OCI-LY1 (cell line): ENCODE measurements around the gene TBX5.

Source experiments
- H2AFZ ChIP-seq: fragments of 200-600 bp; sonication (generic), shearing (Covaris generic); 2 replicates; pipeline ENCODE4 v1.6.0; 2014; ENCODE audit warnings: antibody characterized with exemption, mild to moderate bottlenecking, low read length
- H3F3A ChIP-seq: fragments of 200-600 bp; sonication (generic), shearing (Covaris generic); 2 replicates; pipeline ENCODE4 v1.6.0; 2014; ENCODE audit warnings: mild to moderate bottlenecking, antibody characterized with exemption, low read length, moderate library complexity; ENCODE audit not compliant: insufficient read depth
- H3K27ac ChIP-seq: fragments of 200-600 bp; sonication (generic); 2 replicates; pipeline ENCODE4 v1.5.1; 2014; ENCODE audit warnings: low read length, mixed run types, mild to moderate bottlenecking, low read depth; ENCODE audit not compliant: poor library complexity, severe bottlenecking
- H3K27me3 ChIP-seq: fragments of 200-600 bp; sonication (generic); 2 replicates; pipeline ENCODE4 v1.6.0; 2014; ENCODE audit warnings: antibody characterized with exemption, mild to moderate bottlenecking, low read length, moderate library complexity; ENCODE audit not compliant: insufficient read depth
- H3K36me3 ChIP-seq: fragments of 200-600 bp; sonication (generic); 2 replicates; pipeline ENCODE4 v1.6.1; 2014; ENCODE audit warnings: mild to moderate bottlenecking, antibody characterized with exemption, low read length, moderate library complexity, mixed read lengths; ENCODE audit not compliant: insufficient read depth
- H3K4me1 ChIP-seq: fragments of 200-600 bp; sonication (generic); 2 replicates; pipeline ENCODE4 v1.5.1; 2014; ENCODE audit warnings: mild to moderate bottlenecking, low read length, moderate library complexity; ENCODE audit not compliant: insufficient read depth, severe bottlenecking
- H3K4me2 ChIP-seq: fragments of 200-600 bp; sonication (generic), shearing (Covaris generic); 2 replicates; pipeline ENCODE4 v1.6.1; 2014; ENCODE audit warnings: low read length
- H3K4me3 ChIP-seq: fragments of 200-600 bp; sonication (generic); 2 replicates; pipeline ENCODE4 v1.5.1; 2014; ENCODE audit warnings: low read length, low read depth, mild to moderate bottlenecking, mixed read lengths; ENCODE audit not compliant: poor library complexity, severe bottlenecking
- H3K79me2 ChIP-seq: fragments of 200-600 bp; shearing (Covaris generic); 2 replicates; pipeline ENCODE4 v1.6.1; 2016; ENCODE audit warnings: mixed run types, low read length, mixed read lengths; ENCODE audit not compliant: insufficient read depth
- H3K9ac ChIP-seq: fragments of 200-600 bp; sonication (generic), shearing (Covaris generic); 2 replicates; pipeline ENCODE4 v1.6.1; 2014; ENCODE audit warnings: mild to moderate bottlenecking, low read length, mixed read lengths
- H3K9me2 ChIP-seq: fragments of 200-600 bp; sonication (generic), shearing (Covaris generic); 2 replicates; pipeline ENCODE4 v1.6.1; 2014; ENCODE audit warnings: low read depth, mild to moderate bottlenecking, low read length, mixed read lengths
- H3K9me3 ChIP-seq: fragments of 200-600 bp; shearing (Covaris generic); 2 replicates; pipeline ENCODE4 v1.6.1; 2014; ENCODE audit warnings: low read length, mixed read lengths
- H4K20me1 ChIP-seq: fragments of 200-600 bp; sonication (generic), shearing (Covaris generic); 2 replicates; pipeline ENCODE4 v1.6.0; 2016; ENCODE audit warnings: mild to moderate bottlenecking, low read length; ENCODE audit not compliant: insufficient read depth
- CTCF ChIP-seq: fragments of 200-600 bp; sonication (generic), shearing (Covaris generic); IDR thresholded peaks from 2 replicates; pipeline ENCODE4 v1.5.1; 2017; ENCODE audit warnings: mild to moderate bottlenecking, antibody characterized with exemption, low read length, moderate library complexity, mixed read lengths
- EZH2 ChIP-seq: fragments of 200-600 bp; sonication (generic), shearing (Covaris generic); IDR thresholded peaks from 2 replicates; pipeline ENCODE4 v1.8.0; 2017; ENCODE audit warnings: borderline replicate concordance, mixed run types, mild to moderate bottlenecking, antibody characterized with exemption, low read length, moderate library complexity, mixed read lengths

TBX5 gene

GRCh38 chr12:114415525-114415868 lies 9.6 kb upstream of the TBX5 start:
- Histone ChIP-seq H3F3A (no peaks in the 10 kb centered on the region), H3K4me3 (no peak overlapping the region), H2AFZ (no peak overlapping the region), H3K4me2 (no peak overlapping the region), H3K9me2 (no peaks in the 10 kb centered on the region), H3K4me1 (no peaks in the 10 kb centered on the region), H3K79me2 (no peaks in the 10 kb centered on the region), H3K9me3 (no peaks in the 10 kb centered on the region), H3K36me3 (no peaks in the 10 kb centered on the region), H3K27ac (no peak overlapping the region), H3K27me3 (no peaks in the 10 kb centered on the region; the same call in 1 of the 2 replicates), H4K20me1 (no peaks in the 10 kb centered on the region), H3K9ac (no peak overlapping the region)
- TF ChIP-seq CTCF (no peak), EZH2 (no peak)

GRCh38 chr12:114414866-114415524 lies 9.1 kb upstream of the TBX5 start:
- no peak overlapping the region for H3K27ac ChIP-seq
- H2AFZ ChIP-seq, result no peak overlapping the region
- TF ChIP-seq CTCF (no peak), EZH2 (no peak)
- no peak overlapping the region for H3K9ac ChIP-seq
- no peak overlapping the region for H3K4me2 ChIP-seq
- H3K9me3 ChIP-seq, result no peaks in the 10 kb centered on the region
- H3K27me3 ChIP-seq, result no peaks in the 10 kb centered on the region; the same call in 1 of the 2 replicates
- H3K36me3 ChIP-seq, result no peaks in the 10 kb centered on the region
- no peaks in the 10 kb centered on the region for H3K9me2 ChIP-seq
- no peak overlapping the region for H3K4me3 ChIP-seq
- no peaks in the 10 kb centered on the region for H4K20me1 ChIP-seq
- H3K4me1 ChIP-seq, result no peaks in the 10 kb centered on the region
- no peaks in the 10 kb centered on the region for H3F3A ChIP-seq
- H3K79me2 ChIP-seq, result no peaks in the 10 kb centered on the region

- H3K79me2 ChIP-seq, result no peaks in the 10 kb centered on the region
- H3K4me1 ChIP-seq, result no peaks in the 10 kb centered on the region
- H3K9ac ChIP-seq, result no peak overlapping the region
- H4K20me1 ChIP-seq, result no peaks in the 10 kb centered on the region
- TF ChIP-seq EZH2 (no peak), CTCF (no peak)
- H3K27me3 ChIP-seq, result no peaks in the 10 kb centered on the region; the same call in 1 of the 2 replicates
- no peak overlapping the region for H3K4me3 ChIP-seq
- no peak overlapping the region for H3K4me2 ChIP-seq
- H2AFZ ChIP-seq, result no peak overlapping the region
- H3K27ac ChIP-seq, result no peak overlapping the region
- no peaks in the 10 kb centered on the region for H3F3A ChIP-seq
- H3K36me3 ChIP-seq, result no peaks in the 10 kb centered on the region
- H3K9me2 ChIP-seq, result no peaks in the 10 kb centered on the region
- no peaks in the 10 kb centered on the region for H3K9me3 ChIP-seq
Observed at GRCh38 chr12:114414031-114414865, 8.3 kb upstream of the TBX5 start.
